Bronchial epithelial cell (primary cell): ENCODE results near the gene CCDC149. TPM values are rescaled to one million over a fixed set of nuclear protein-coding genes. Genes with fewer than 3 reads are reported as not detected.

Source experiments
- DNase-seq: peaks from one replicate; pipeline ENCODE4 v3.0.0-alpha.2; 2010; ENCODE audit warnings: low read depth
- FAIRE-seq: peaks from 2 replicates; lab custom pipeline; 2011; peaks lifted over from hg19 to GRCh38; lab: Jason Lieb, UNC
- H3K27me3 ChIP-seq: 2 replicates; pipeline ENCODE4 v1.5.1; 2011; ENCODE audit warnings: low read length; ENCODE audit not compliant: control insufficient read depth, insufficient read depth
- H3K36me3 ChIP-seq: 2 replicates; pipeline ENCODE4 v1.5.1; 2011; ENCODE audit warnings: low read length; ENCODE audit not compliant: control insufficient read depth, insufficient read depth
- H3K4me3 ChIP-seq: 2 replicates; pipeline ENCODE4 v1.5.1; 2011; ENCODE audit warnings: mild to moderate bottlenecking, low read depth, low read length, control low read depth
- CTCF ChIP-seq: IDR thresholded peaks from 2 replicates; pipeline ENCODE4 v1.5.1; 2011; ENCODE audit warnings: mild to moderate bottlenecking, moderate library complexity, low read length, control low read depth, inconsistent platforms; ENCODE audit not compliant: insufficient read depth, severe bottlenecking
- total RNA-seq: library from RNA; depleted of rRNA; stranded (reverse); fragments of >200 nt; gene quantifications from 2 replicates; pipeline ENCODE4 v1.2.1, GENCODE V29; 2014

Gene CCDC149
- total RNA-seq, 1 donor from 2014 or later, result 4.2 TPM

- no peak for FAIRE-seq
- no peak for DNase-seq
- no peaks in the 10 kb centered on the region for H3K36me3 ChIP-seq
- no peak overlapping the region for H3K4me3 ChIP-seq
- no peak for TF ChIP-seq CTCF
- H3K27me3 ChIP-seq, result no peaks in the 10 kb centered on the region
Measured at GRCh38 chr4:24843096-24843495, 69.7 kb downstream of the CCDC149 start.

- Histone ChIP-seq H3K27me3 (no peaks in the 10 kb centered on the region), H3K4me3 (no peak overlapping the region), H3K36me3 (no peaks in the 10 kb centered on the region)
- DNase-seq, result no peak
- no peak for FAIRE-seq
- no peak for TF ChIP-seq CTCF
Measured at GRCh38 chr4:24842356-24842755, 70.5 kb downstream of the CCDC149 start.

- FAIRE-seq (peak; percentile 23), DNase-seq (peak; percentile 47)
- no peak overlapping the region for H3K4me3 ChIP-seq
- no peaks in the 10 kb centered on the region for H3K27me3 ChIP-seq
- no peak for TF ChIP-seq CTCF
- H3K36me3 ChIP-seq, result no peaks in the 10 kb centered on the region
Measured at GRCh38 chr4:24840826-24841543, 71.9 kb downstream of the CCDC149 start.

- Histone ChIP-seq H3K36me3 (no peaks in the 10 kb centered on the region), H3K27me3 (no peaks in the 10 kb centered on the region), H3K4me3 (no peak overlapping the region)
- no peak for DNase-seq
- no peak for FAIRE-seq
- TF ChIP-seq CTCF, result no peak
Measured at GRCh38 chr4:24840362-24840761, 72.5 kb downstream of the CCDC149 start.

GRCh38 chr4:24837781-24838180, 75.1 kb downstream of the CCDC149 start:
- Histone ChIP-seq H3K36me3 (no peaks in the 10 kb centered on the region), H3K27me3 (no peaks in the 10 kb centered on the region), H3K4me3 (no peak overlapping the region)
- no peak for TF ChIP-seq CTCF
- FAIRE-seq, result peak; percentile 81
- no peak for DNase-seq

- no peak for TF ChIP-seq CTCF
- no peak for FAIRE-seq
- no peaks in the 10 kb centered on the region for H3K27me3 ChIP-seq
Measured at GRCh38 chr4:24837336-24837735, 75.5 kb downstream of the CCDC149 start.

More at GRCh38 chr4:24837336-24837735, 75.5 kb downstream of the CCDC149 start:
- no peak for DNase-seq
- Histone ChIP-seq H3K36me3 (no peaks in the 10 kb centered on the region), H3K4me3 (no peak overlapping the region)
